22Rv1 (cell line): ENCODE data around the gene ABCF2.

Experiments
- H3K27ac ChIP-seq: fragments of 450-650 bp; 2 replicates; pipeline ENCODE4 v1.5.1; 2017
- CTCF ChIP-seq: fragments of 450-650 bp; IDR thresholded peaks from 2 replicates; pipeline ENCODE4 v1.5.1; 2017; ENCODE audit warnings: mild to moderate bottlenecking
- ZFX ChIP-seq: fragments of 450-650 bp; IDR thresholded peaks from 2 replicates; pipeline ENCODE4 v1.6.1; 2017; ENCODE audit warnings: antibody characterized with exemption, borderline replicate concordance

Gene ABCF2

DNA sequence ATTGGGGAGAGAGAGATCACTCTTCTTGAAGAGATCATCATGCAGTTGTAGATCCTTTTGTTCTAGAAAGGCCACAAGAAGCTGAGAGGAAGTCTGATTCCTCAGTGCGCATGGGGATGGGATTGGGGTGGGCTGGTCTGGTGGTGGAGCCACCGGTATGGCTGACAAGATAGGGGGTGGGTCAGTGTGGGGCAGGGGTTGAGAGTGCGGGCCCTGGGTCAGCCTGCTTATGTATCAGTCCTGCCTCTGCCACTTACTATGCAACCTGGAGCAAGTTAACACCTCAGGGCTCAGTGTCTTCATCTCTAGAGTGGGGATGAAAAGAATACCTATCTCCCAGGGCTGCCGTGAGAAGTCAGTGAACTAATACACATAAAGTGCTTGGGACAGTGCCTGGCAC, 13.5 kb upstream of the ABCF2 start:
- no peak for TF ChIP-seq CTCF
- no peak for TF ChIP-seq ZFX
- H3K27ac ChIP-seq = peak overlapping the region; percentile 49

DNA sequence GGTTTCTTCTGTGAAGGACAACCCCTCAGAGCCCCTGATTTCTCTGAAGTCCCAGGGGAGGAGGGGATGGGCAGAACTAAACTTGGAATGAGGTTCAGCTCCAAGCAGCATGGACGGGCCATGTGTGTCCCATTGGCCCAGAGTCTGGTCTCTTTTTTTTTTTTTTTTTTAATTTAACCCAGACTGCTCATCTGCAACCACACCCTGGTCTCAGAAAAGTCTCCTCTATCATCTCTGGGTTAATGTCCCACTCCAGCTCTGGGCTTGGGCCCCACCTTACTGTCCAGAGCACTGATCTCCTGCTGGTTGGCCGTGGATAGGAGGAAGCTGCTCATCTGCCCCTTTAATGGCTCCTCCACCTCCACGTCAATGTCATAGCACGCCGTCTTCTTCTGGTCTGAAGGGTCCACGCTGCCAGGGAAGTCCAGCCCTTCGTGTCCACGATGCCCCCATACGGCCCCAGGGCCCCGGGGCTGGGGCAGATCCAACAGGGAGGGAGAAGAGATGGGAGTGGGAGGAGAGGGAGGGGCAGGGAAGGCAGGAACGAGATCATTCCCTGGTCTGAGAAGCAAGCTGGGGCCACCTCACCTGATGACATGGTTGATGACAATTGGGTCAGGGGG, 12.9 kb upstream of the ABCF2 start:
- peak overlapping the region; percentile 49 for H3K27ac ChIP-seq
- TF ChIP-seq CTCF (no peak), ZFX (no peak)

DNA sequence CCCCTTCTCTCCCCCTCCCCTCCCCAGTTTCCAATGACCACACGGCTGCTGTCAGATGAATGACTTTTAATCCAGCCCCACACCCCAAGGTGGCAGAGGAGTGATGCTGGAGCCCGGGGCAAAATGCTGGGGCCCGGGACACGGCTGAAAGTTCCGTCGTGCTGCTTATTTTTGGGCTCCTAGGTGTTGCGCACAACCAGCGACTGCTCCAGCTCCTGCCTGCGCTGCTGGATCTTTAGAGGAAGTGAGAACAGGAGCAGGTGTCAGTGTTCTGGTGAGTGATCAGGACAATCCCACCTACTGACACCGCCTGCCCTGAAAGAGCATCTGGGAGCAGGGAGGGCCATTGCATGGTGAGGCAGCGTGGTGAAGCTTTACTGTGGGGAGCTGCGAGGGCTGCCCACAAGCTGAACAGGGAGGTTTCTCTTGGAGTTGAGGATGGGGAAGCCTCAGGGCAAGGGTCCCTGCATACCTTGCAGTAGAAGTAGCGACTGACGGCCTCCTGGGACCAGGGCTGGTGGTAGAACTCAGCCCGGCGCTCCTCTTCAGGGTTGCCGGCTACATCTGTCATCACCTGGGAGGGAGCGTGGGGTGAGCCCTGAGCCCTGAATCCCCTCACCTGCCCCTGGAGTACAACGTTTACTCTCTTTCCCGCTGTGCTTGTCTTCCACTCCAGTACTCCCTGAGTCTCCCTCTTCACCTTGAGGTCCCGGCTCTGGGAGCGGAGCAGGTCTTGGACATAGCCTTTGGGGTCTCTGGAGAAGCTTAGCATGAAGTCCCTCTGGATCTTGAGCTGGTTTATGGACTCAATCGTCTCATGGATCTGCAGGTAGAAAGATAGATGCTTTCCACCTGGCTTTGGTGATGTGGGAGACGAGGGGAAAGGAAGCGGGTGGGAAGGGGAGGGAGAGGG, 12.2 kb upstream of the ABCF2 start:
- no peak for TF ChIP-seq CTCF
- no peak for TF ChIP-seq ZFX
- H3K27ac ChIP-seq = no peak overlapping the region

GRCh38 chr7:151238190-151238810, 11.3 kb upstream of the ABCF2 start:
- no peak for TF ChIP-seq ZFX
- TF ChIP-seq CTCF = no peak
- H3K27ac ChIP-seq = no peak overlapping the region

DNA sequence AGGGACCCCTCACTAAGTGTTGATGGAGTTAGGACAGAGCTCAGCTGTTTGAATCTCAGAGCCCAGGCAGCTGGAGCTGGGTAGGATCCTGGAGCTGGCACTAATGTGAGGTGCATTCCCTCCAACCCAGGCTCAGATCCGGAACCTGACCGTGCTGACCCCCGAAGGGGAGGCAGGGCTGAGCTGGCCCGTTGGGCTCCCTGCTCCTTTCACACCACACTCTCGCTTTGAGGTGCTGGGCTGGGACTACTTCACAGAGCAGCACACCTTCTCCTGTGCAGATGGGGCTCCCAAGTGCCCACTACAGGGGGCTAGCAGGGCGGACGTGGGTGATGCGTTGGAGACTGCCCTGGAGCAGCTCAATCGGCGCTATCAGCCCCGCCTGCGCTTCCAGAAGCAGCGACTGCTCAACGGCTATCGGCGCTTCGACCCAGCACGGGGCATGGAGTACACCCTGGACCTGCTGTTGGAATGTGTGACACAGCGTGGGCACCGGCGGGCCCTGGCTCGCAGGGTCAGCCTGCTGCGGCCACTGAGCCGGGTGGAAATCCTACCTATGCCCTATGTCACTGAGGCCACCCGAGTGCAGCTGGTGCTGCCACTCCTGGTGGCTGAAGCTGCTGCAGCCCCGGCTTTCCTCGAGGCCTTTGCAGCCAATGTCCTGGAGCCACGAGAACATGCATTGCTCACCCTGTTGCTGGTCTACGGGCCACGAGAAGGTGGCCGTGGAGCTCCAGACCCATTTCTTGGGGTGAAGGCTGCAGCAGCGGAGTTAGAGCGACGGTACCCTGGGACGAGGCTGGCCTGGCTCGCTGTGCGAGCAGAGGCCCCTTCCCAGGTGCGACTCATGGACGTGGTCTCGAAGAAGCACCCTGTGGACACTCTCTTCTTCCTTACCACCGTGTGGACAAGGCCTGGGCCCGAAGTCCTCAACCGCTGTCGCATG, 10.5 kb upstream of the ABCF2 start:
- no peak for TF ChIP-seq CTCF
- TF ChIP-seq ZFX = no peak
- H3K27ac ChIP-seq = no peak overlapping the region

GRCh38 chr7:151236406-151236805, 9.4 kb upstream of the ABCF2 start:
- TF ChIP-seq ZFX (no peak), CTCF (no peak)
- no peak overlapping the region for H3K27ac ChIP-seq
